ENCODE measurements around the gene CYP26B1. TPM values are rescaled to one million over a fixed set of nuclear protein-coding genes. Genes with fewer than 3 reads are reported as not detected.

Gene CYP26B1
- total RNA-seq, 1 donor from 2014 or later = 1.1 TPM

GRCh38 chr2:72118951-72119350 lies 28.7 kb downstream of the CYP26B1 start:
- DNase-seq (ENCODE audit: low read depth) = no peak
- Histone ChIP-seq H3K36me3 (ENCODE audit: control insufficient read depth, insufficient read depth, low read length) (no peaks in the 10 kb centered on the region), H3K4me3 (ENCODE audit: low read depth, low read length) (no peak overlapping the region), H3K27me3 (ENCODE audit: control insufficient read depth, insufficient read depth, low read length) (no peaks in the 10 kb centered on the region)
- TF ChIP-seq, protein P1, sequence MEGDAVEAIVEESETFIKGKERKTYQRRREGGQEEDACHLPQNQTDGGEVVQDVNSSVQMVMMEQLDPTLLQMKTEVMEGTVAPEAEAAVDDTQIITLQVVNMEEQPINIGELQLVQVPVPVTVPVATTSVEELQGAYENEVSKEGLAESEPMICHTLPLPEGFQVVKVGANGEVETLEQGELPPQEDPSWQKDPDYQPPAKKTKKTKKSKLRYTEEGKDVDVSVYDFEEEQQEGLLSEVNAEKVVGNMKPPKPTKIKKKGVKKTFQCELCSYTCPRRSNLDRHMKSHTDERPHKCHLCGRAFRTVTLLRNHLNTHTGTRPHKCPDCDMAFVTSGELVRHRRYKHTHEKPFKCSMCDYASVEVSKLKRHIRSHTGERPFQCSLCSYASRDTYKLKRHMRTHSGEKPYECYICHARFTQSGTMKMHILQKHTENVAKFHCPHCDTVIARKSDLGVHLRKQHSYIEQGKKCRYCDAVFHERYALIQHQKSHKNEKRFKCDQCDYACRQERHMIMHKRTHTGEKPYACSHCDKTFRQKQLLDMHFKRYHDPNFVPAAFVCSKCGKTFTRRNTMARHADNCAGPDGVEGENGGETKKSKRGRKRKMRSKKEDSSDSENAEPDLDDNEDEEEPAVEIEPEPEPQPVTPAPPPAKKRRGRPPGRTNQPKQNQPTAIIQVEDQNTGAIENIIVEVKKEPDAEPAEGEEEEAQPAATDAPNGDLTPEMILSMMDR (IDR thresholded peaks at IDR 0.05; ENCODE audit: insufficient read depth, low read length, poor library complexity, severe bottlenecking) = no peak

GRCh38 chr2:72118386-72118785 lies 29.3 kb downstream of the CYP26B1 start:
- Histone ChIP-seq H3K36me3 (ENCODE audit: control insufficient read depth, insufficient read depth, low read length) (no peaks in the 10 kb centered on the region), H3K27me3 (ENCODE audit: control insufficient read depth, insufficient read depth, low read length) (no peaks in the 10 kb centered on the region), H3K4me3 (ENCODE audit: low read depth, low read length) (no peak overlapping the region)
- TF ChIP-seq, protein P1 (IDR thresholded peaks at IDR 0.05; ENCODE audit: insufficient read depth, low read length, poor library complexity, severe bottlenecking) = no peak
- DNase-seq (ENCODE audit: low read depth) = no peak

DNA sequence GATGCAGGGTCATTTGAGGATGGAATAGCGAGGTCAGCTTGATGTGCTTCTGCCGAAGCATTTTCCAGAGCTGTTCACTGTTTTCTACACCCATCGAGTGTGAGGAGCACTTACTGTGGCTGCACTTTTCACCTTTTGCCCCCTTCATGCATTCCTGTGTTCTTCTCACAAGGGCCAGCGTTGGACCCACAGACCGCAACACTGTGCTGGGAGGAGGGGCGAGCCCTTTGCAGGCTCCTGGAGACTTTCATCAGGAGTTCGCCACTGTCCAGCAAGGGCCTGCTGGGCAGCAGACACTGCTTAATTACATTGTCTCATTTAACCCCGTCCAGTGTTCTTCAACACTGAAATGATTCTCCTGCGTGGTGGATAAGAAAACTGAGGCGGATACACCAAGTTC lies 29.9 kb downstream of the CYP26B1 start:
- Histone ChIP-seq H3K36me3 (ENCODE audit: control insufficient read depth, insufficient read depth, low read length) (no peaks in the 10 kb centered on the region), H3K27me3 (ENCODE audit: control insufficient read depth, insufficient read depth, low read length) (no peaks in the 10 kb centered on the region), H3K4me3 (ENCODE audit: low read depth, low read length) (no peak overlapping the region)
- TF ChIP-seq, protein P1 (IDR thresholded peaks at IDR 0.05; ENCODE audit: insufficient read depth, low read length, poor library complexity, severe bottlenecking) = no peak
- no peak for DNase-seq (ENCODE audit: low read depth)

- no peak for DNase-seq (ENCODE audit: low read depth)
- TF ChIP-seq, protein P1 (IDR thresholded peaks at IDR 0.05; ENCODE audit: insufficient read depth, low read length, poor library complexity, severe bottlenecking) = no peak
- Histone ChIP-seq H3K36me3 (ENCODE audit: control insufficient read depth, insufficient read depth, low read length) (no peaks in the 10 kb centered on the region), H3K27me3 (ENCODE audit: control insufficient read depth, insufficient read depth, low read length) (no peaks in the 10 kb centered on the region), H3K4me3 (ENCODE audit: low read depth, low read length) (no peak overlapping the region)
Observed at GRCh38 chr2:72117029-72117428, 30.6 kb downstream of the CYP26B1 start.

GRCh38 chr2:72116081-72116533 lies 31.6 kb downstream of the CYP26B1 start:
- DNase-seq (ENCODE audit: low read depth) = no peak
- H3K36me3 ChIP-seq (ENCODE audit: control insufficient read depth, insufficient read depth, low read length) = no peaks in the 10 kb centered on the region
- H3K4me3 ChIP-seq (ENCODE audit: low read depth, low read length) = no peak overlapping the region
- TF ChIP-seq, protein P1 (IDR thresholded peaks at IDR 0.05; ENCODE audit: insufficient read depth, low read length, poor library complexity, severe bottlenecking) = peak; percentile 60
- no peaks in the 10 kb centered on the region for H3K27me3 ChIP-seq (ENCODE audit: control insufficient read depth, insufficient read depth, low read length)

All from kidney epithelial cell (primary cell).